Peyer's patch (tissue), 4 donors: ENCODE data around the gene CRAMP1. TPM values are rescaled to one million over a fixed set of nuclear protein-coding genes. Genes with fewer than 3 reads are reported as not detected.
"Not testable (repeated sequence)": the region's sequence is repeated elsewhere in the genome, so short reads cannot be mapped to it uniquely, and the experiment has no call there.

Source experiments
- DNase-seq, 3 donors: peaks; one replicate each; pipeline ENCODE4 v3.0.0-alpha.2; 2017 to 2019
- H3K27ac ChIP-seq, 4 donors: fragments of 200-600 bp; sonication (generic); one replicate each; pipeline ENCODE4 v1.5.1; 2016 to 2019
- H3K27me3 ChIP-seq, 2 donors: fragments of 200-600 bp; sonication (generic); one replicate each; pipeline ENCODE4 v1.5.1; 2019
- H3K36me3 ChIP-seq, 3 donors: fragments of 200-600 bp; sonication (generic); one replicate each; pipeline ENCODE4 v1.5.1; 2016 to 2019
- H3K4me1 ChIP-seq, 4 donors: fragments of 200-600 bp; sonication (generic); one replicate each; pipeline ENCODE4 v1.5.1; 2016 to 2019
- H3K4me3 ChIP-seq, 4 donors: fragments of 200-600 bp; sonication (generic); 1 replicate in 3 of 4; 2 replicates in 1 of 4; pipeline ENCODE4 v1.5.1; 2016 to 2019; ENCODE audit warnings: mild to moderate bottlenecking in 1 of 4
- H3K9me3 ChIP-seq, 4 donors: fragments of 200-600 bp; sonication (generic); one replicate each; pipeline ENCODE4 v1.5.1; 2016 to 2019; ENCODE audit warnings: mild to moderate bottlenecking in 1 of 4
- CTCF ChIP-seq, 6 experiments: fragments of 450-650 bp in 4 of 6; fragments of 200-600 bp in 2 of 6; sonication (generic) in 1 of 6; IDR thresholded peaks; one replicate each; pipeline ENCODE4 v1.5.1; 2017 to 2019; ENCODE audit warnings: antibody characterized with exemption in 6 of 6, mild to moderate bottlenecking in 3 of 6, moderate library complexity in 1 of 6
- POLR2A ChIP-seq, 2 donors: fragments of 450-650 bp; IDR thresholded peaks; one replicate each; pipeline ENCODE4 v1.5.1; 2017; ENCODE audit warnings: antibody characterized with exemption in 2 of 2, mild to moderate bottlenecking in 2 of 2, moderate library complexity in 2 of 2
- total RNA-seq, 4 donors: library from RNA; depleted of rRNA; stranded (reverse); fragments of >200 nt; gene quantifications; one replicate each; pipeline ENCODE4 v1.1.0, GENCODE V29; 2016

Gene CRAMP1
- total RNA-seq, 4 donors from 2014 or later: 16.5 to 37.1 (median 20.0) TPM

DNA sequence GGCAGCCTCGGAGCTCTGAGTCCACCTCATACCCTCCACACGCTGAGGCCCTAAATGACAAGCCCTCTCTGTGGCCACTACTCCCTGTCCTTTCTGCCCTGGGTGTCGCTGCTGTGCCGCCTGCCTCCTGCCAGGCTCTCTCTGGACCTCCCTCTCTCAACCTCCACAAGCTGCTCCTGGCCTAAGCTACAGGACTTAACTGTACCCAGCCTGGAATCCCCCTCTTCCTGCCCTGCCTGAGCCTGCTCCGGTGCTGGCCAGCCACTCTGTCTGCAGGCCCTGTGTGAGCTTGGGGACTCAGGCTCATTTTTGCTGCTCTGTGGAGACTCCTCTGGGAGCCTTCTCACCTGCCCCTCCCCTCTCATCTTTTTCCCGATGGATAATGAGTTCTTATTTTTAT lies 21.8 kb upstream of the CRAMP1 start:
- no peaks in the 10 kb centered on the region for H3K27me3 ChIP-seq
- no peak for DNase-seq
- peaks cover 0 to 16% (median 0%) of the 10 kb centered on the region in 3 donors for H3K36me3 ChIP-seq
- H3K4me3 ChIP-seq: no peak overlapping the region
- no peaks in the 10 kb centered on the region for H3K9me3 ChIP-seq
- no peak for TF ChIP-seq POLR2A (IDR thresholded peaks at IDR 0.05)
- TF ChIP-seq CTCF (IDR thresholded peaks at IDR 0.05): no peak
- no peak overlapping the region for H3K27ac ChIP-seq
- H3K4me1 ChIP-seq: no peaks in the 10 kb centered on the region

GRCh38 chr16:1590930-1591705 lies 21.0 kb upstream of the CRAMP1 start:
- Histone ChIP-seq H3K27ac (no peak overlapping the region), H3K27me3 (no peaks in the 10 kb centered on the region), H3K4me1 (no peaks in the 10 kb centered on the region), H3K9me3 (no peaks in the 10 kb centered on the region), H3K4me3 (no peak overlapping the region), H3K36me3 (peaks cover 0 to 13% (median 0%) of the 10 kb centered on the region in 3 donors)
- no peak for TF ChIP-seq CTCF (IDR thresholded peaks at IDR 0.05)
- TF ChIP-seq POLR2A (IDR thresholded peaks at IDR 0.05): no peak
- no peak for DNase-seq

DNA sequence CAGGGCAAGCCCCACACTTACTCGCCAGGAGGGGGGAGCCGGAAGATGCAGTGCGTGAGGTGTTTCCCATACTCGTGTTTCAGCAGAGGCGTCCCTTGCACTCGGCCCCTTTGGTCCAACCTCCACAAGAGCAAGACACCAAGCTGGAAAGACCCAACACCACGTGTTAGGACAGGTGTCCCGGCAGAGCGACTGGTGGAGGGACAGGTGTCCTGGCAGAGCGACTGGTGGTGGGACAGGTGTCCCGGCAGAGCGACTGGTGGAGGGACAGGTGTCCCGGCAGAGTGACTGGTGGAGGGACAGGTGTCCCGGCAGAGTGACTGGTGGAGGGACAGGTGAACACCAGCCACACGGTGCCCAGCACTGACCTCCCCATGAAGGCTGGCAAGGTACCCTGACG lies 19.7 kb upstream of the CRAMP1 start:
- H3K4me1 ChIP-seq: no peaks in the 10 kb centered on the region
- no peak for TF ChIP-seq CTCF (IDR thresholded peaks at IDR 0.05)
- TF ChIP-seq POLR2A (IDR thresholded peaks at IDR 0.05): no peak
- no peak overlapping the region for H3K4me3 ChIP-seq
- H3K27me3 ChIP-seq: no peaks in the 10 kb centered on the region
- H3K27ac ChIP-seq: no peak overlapping the region
- peaks cover 0 to 9% (median 0%) of the 10 kb centered on the region in 3 donors for H3K36me3 ChIP-seq
- no peak for DNase-seq
- H3K9me3 ChIP-seq: no peaks in the 10 kb centered on the region

GRCh38 chr16:1595511-1595910 lies 16.6 kb upstream of the CRAMP1 start:
- H3K27me3 ChIP-seq, DNase-seq, H3K9me3 ChIP-seq, H3K27ac ChIP-seq, H3K4me1 ChIP-seq, H3K36me3 ChIP-seq, H3K4me3 ChIP-seq: not testable (repeated sequence)

GRCh38 chr16:1596516-1596915 lies 15.6 kb upstream of the CRAMP1 start:
- Histone ChIP-seq H3K4me1 (no peaks in the 10 kb centered on the region), H3K9me3 (no peaks in the 10 kb centered on the region), H3K27me3 (no peaks in the 10 kb centered on the region), H3K36me3 (peaks cover 0 to 11% (median 0%) of the 10 kb centered on the region in 3 donors), H3K4me3 (no peak overlapping the region), H3K27ac (no peak overlapping the region)
- no peak for TF ChIP-seq CTCF (IDR thresholded peaks at IDR 0.05)
- TF ChIP-seq POLR2A (IDR thresholded peaks at IDR 0.05): no peak
- DNase-seq: no peak

GRCh38 chr16:1597154-1597553 lies 15.0 kb upstream of the CRAMP1 start:
- no peak for TF ChIP-seq POLR2A (IDR thresholded peaks at IDR 0.05)
- no peak for TF ChIP-seq CTCF (IDR thresholded peaks at IDR 0.05)
- Histone ChIP-seq H3K4me3 (no peak overlapping the region), H3K27ac (no peak overlapping the region), H3K27me3 (no peaks in the 10 kb centered on the region), H3K9me3 (no peaks in the 10 kb centered on the region), H3K4me1 (no peaks in the 10 kb centered on the region), H3K36me3 (peaks cover 0 to 10% (median 0%) of the 10 kb centered on the region in 3 donors)
- DNase-seq: no peak
